SK-N-MC (cell line): ENCODE data around the gene IVL.

Source experiments
- EZH2 ChIP-seq: fragments of 200-600 bp; sonication (generic); IDR thresholded peaks from one replicate; pipeline ENCODE4 v1.6.1; 2017; ENCODE audit warnings: antibody characterized with exemption
- FOXP2 ChIP-seq: optimal IDR thresholded peaks from 2 replicates; pipeline ENCODE3; 2011; ENCODE audit warnings: mild to moderate bottlenecking, moderate library complexity; ENCODE audit not compliant: insufficient read depth; ENCODE audit errors: extremely low read length, control extremely low read depth
- POLR2AphosphoS5 ChIP-seq: IDR thresholded peaks from 2 replicates; pipeline ENCODE4 v1.6.1; 2012; ENCODE audit warnings: mild to moderate bottlenecking, low read depth, low read length, borderline replicate concordance

DNA sequence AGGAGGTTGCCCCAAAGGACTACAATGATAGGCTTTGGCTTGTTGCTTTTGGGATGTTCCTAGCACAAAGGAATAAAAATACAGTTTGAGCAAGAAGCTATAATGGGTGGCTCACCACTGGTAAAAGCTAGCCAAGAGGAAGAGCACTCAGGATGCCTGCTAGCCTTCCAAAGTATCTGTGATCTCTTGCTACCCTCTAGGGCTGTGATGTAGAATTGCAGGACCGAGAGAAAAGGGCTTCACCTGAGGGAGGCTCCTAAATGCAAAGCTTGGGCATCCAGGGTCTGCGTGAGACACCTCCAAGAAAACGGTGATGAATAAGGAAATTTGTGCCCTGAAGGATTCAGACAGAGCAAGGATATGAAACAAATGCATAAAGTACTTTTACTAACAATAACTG lies 17.7 kb downstream of the IVL start:
- TF ChIP-seq EZH2: no peak
- TF ChIP-seq POLR2AphosphoS5: no peak
- TF ChIP-seq FOXP2: no peak
